ENCODE measurements around the gene PIAS2.

GRCh38 chr18:46868169-46868921 is 49.0 kb downstream of the PIAS2 start:
- no peak for TF ChIP-seq CTCF (IDR thresholded peaks at IDR 0.05; ENCODE audit: low read depth, low read length)
- no peak for TF ChIP-seq EZH2phosphoT487 (IDR thresholded peaks at IDR 0.05; ENCODE audit: low read depth)
